ENCODE data around the gene HBS1L. TPM values are rescaled to one million over a fixed set of nuclear protein-coding genes. Genes with fewer than 3 reads are reported as not detected.

HBS1L gene
- total RNA-seq, 2 experiments from 2014 or later = 82.9 to 93.1 TPM

GRCh38 chr6:134992155-134992554, 62.5 kb downstream of the HBS1L start:
- no peak for DNase-seq (ENCODE audit: low spot score)
- no peaks in the 10 kb centered on the region for H3K4me1 ChIP-seq (ENCODE audit: insufficient read depth, low read length, poor library complexity, severe bottlenecking)
- intact Hi-C loops (cut with micrococcal nuclease; ENCODE audit: unreplicated experiment) = loop anchor here (10.0 kb wide), 1 partner anchor 443 kb away; no protein-coding TSS in a partner anchor
- H3K4me3 ChIP-seq (ENCODE audit: low read depth, low read length, poor library complexity, severe bottlenecking) = no peak overlapping the region
- H3K36me3 ChIP-seq (ENCODE audit: insufficient read depth, low read length) = peaks cover 88% of the 10 kb centered on the region
- no peak overlapping the region for H3K27ac ChIP-seq (ENCODE audit: low read depth, low read length, poor library complexity, severe bottlenecking)
- ChIA-PET CTCF (ENCODE audit: unreplicated experiment) (no interaction called here), POLR2A (interaction anchor here (1.1 to 1.6 kb wide), 5 partner anchors 11 to 111 kb away, joined by 3 to 8 read pairs (median 4); no protein-coding TSS in a partner anchor)
- H4K20me1 ChIP-seq (ENCODE audit: insufficient read depth, low read length) = no peaks in the 10 kb centered on the region
- no peaks in the 10 kb centered on the region for H3K9me3 ChIP-seq (ENCODE audit: low read length)
- TF ChIP-seq CTCF (conservative IDR thresholded peaks at IDR 0.05; ENCODE audit: low read length) (no peak), EZH2phosphoT487 (IDR thresholded peaks at IDR 0.05; ENCODE audit: borderline replicate concordance, low read depth, low read length) (no peak)
- no peaks in the 10 kb centered on the region for H3K79me2 ChIP-seq (ENCODE audit: insufficient read depth, low read depth, low read length)
- no peak overlapping the region for H3K4me2 ChIP-seq (ENCODE audit: low read length)
- H3K9me2 ChIP-seq (ENCODE audit: insufficient read depth, low read length) = no peaks in the 10 kb centered on the region
- H2AFZ ChIP-seq (ENCODE audit: low read length) = no peak overlapping the region
- BruUV-seq (replicated peaks) = no TSS peak

GRCh38 chr6:134990262-134990661, 64.4 kb downstream of the HBS1L start:
- no TSS peak for BruUV-seq (replicated peaks)
- DNase-seq (ENCODE audit: low spot score) = no peak
- Histone ChIP-seq H3K27ac (ENCODE audit: low read depth, low read length, poor library complexity, severe bottlenecking) (no peak overlapping the region), H3K4me2 (ENCODE audit: low read length) (no peak overlapping the region), H3K9me3 (ENCODE audit: low read length) (no peaks in the 10 kb centered on the region), H3K4me1 (ENCODE audit: insufficient read depth, low read length, poor library complexity, severe bottlenecking) (no peaks in the 10 kb centered on the region), H3K4me3 (ENCODE audit: low read depth, low read length, poor library complexity, severe bottlenecking) (no peak overlapping the region), H3K36me3 (ENCODE audit: insufficient read depth, low read length) (peaks cover 80% of the 10 kb centered on the region), H3K9me2 (ENCODE audit: insufficient read depth, low read length) (no peaks in the 10 kb centered on the region), H3K79me2 (ENCODE audit: insufficient read depth, low read depth, low read length) (no peaks in the 10 kb centered on the region), H2AFZ (ENCODE audit: low read length) (no peak overlapping the region), H4K20me1 (ENCODE audit: insufficient read depth, low read length) (no peaks in the 10 kb centered on the region)
- ChIA-PET CTCF (ENCODE audit: unreplicated experiment) (no interaction called here), POLR2A (interaction anchor here (1.2 kb wide), 1 partner anchor 11 kb away, joined by 3 read pairs; no protein-coding TSS in a partner anchor)
- intact Hi-C loops (cut with micrococcal nuclease; ENCODE audit: unreplicated experiment) = loop anchor here (10.0 kb wide), 1 partner anchor 445 kb away; no protein-coding TSS in a partner anchor
- TF ChIP-seq CTCF (conservative IDR thresholded peaks at IDR 0.05; ENCODE audit: low read length) (no peak), EZH2phosphoT487 (IDR thresholded peaks at IDR 0.05; ENCODE audit: borderline replicate concordance, low read depth, low read length) (no peak)

DNA sequence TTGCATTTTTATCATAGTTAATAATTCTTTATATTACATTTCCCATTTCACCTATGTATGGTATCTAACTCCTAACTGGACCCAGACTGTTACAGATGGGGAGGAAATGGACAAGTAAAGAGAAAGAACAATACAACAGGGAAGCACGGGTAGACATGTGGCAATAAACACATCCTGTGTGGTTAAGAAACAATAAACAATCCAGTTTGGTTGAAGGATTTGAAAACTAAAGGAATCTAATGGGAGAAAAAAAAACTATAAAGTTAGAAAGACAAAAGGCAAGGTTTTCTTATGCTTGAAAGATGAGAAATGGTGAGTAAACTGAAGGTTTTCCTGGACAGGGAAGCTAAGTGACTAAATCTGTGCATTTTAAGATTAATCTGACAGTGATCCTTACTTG, 69.8 kb downstream of the HBS1L start:
- intact Hi-C loops (cut with micrococcal nuclease; ENCODE audit: unreplicated experiment) = no loop called here
- BruUV-seq (replicated peaks) = no TSS peak
- Histone ChIP-seq H3K9me3 (ENCODE audit: low read length) (no peaks in the 10 kb centered on the region), H3K4me3 (ENCODE audit: low read depth, low read length, poor library complexity, severe bottlenecking) (no peak overlapping the region), H3K4me2 (ENCODE audit: low read length) (no peak overlapping the region), H2AFZ (ENCODE audit: low read length) (no peak overlapping the region), H4K20me1 (ENCODE audit: insufficient read depth, low read length) (no peaks in the 10 kb centered on the region), H3K27ac (ENCODE audit: low read depth, low read length, poor library complexity, severe bottlenecking) (no peak overlapping the region), H3K36me3 (ENCODE audit: insufficient read depth, low read length) (peaks cover 77% of the 10 kb centered on the region), H3K79me2 (ENCODE audit: insufficient read depth, low read depth, low read length) (no peaks in the 10 kb centered on the region), H3K9me2 (ENCODE audit: insufficient read depth, low read length) (no peaks in the 10 kb centered on the region), H3K4me1 (ENCODE audit: insufficient read depth, low read length, poor library complexity, severe bottlenecking) (no peaks in the 10 kb centered on the region)
- no peak for DNase-seq (ENCODE audit: low spot score)
- ChIA-PET CTCF (ENCODE audit: unreplicated experiment) (no interaction called here), POLR2A (no interaction called here)
- TF ChIP-seq EZH2phosphoT487 (IDR thresholded peaks at IDR 0.05; ENCODE audit: borderline replicate concordance, low read depth, low read length) (no peak), CTCF (conservative IDR thresholded peaks at IDR 0.05; ENCODE audit: low read length) (no peak)
